WERI-Rb-1 (cell line): ENCODE measurements around the gene EPHA3.

ENCODE experiments used
- DNase-seq: peaks from one replicate; pipeline ENCODE4 v3.0.0-alpha.2; 2020
- H3K27ac ChIP-seq: fragments of 250-450 bp; sonication (Bioruptor Pico); 2 replicates; pipeline ENCODE4 v1.5.1; 2020; ENCODE audit warnings: mild to moderate bottlenecking, moderate library complexity
- H3K27me3 ChIP-seq: fragments of 250-450 bp; sonication (Bioruptor Pico); 2 replicates; pipeline ENCODE4 v1.5.1; 2021; ENCODE audit warnings: mild to moderate bottlenecking, low read depth, moderate library complexity; ENCODE audit not compliant: insufficient read depth, severe bottlenecking
- H3K36me3 ChIP-seq: fragments of 250-450 bp; sonication (Bioruptor Pico); 2 replicates; pipeline ENCODE4 v1.5.1; 2020; ENCODE audit warnings: mild to moderate bottlenecking, moderate library complexity
- H3K4me3 ChIP-seq: 2 replicates; pipeline ENCODE4 v1.5.1; 2011; ENCODE audit warnings: low read depth, mild to moderate bottlenecking, control low read depth, low read length
- H3K9me3 ChIP-seq: fragments of 250-450 bp; sonication (Bioruptor Pico); 2 replicates; pipeline ENCODE4 v1.5.1; 2021; ENCODE audit warnings: mild to moderate bottlenecking, moderate library complexity; ENCODE audit not compliant: severe bottlenecking
- TF ChIP-seq, protein P1 (sequence below): IDR thresholded peaks from 2 replicates; pipeline ENCODE4 v1.5.1; 2011; ENCODE audit warnings: low read depth, mild to moderate bottlenecking, control low read depth, inconsistent platforms, low read length

Gene EPHA3

DNA sequence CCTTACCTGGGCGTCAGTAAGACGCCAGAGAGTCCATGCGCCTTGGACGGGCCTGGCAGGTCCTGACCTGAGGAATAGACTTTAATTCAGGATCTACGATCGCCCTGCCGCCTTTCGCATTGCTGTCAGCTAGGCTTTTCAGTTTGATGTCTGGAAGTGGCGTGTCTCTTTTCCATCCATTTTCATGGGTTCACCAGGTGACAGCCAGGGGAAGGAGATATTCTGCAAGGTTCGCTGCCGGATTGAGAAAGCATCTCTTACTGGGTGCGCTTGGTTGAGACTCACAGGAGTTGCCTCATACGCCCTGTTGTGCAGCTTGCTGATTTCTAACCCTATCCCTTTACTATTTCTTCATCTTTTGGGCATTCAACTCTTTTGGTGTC, 7.4 kb downstream of the EPHA3 start:
- H3K36me3 ChIP-seq, result no peaks in the 10 kb centered on the region
- no peak for DNase-seq
- H3K9me3 ChIP-seq, result no peaks in the 10 kb centered on the region
- H3K27ac ChIP-seq, result no peak overlapping the region
- no peaks in the 10 kb centered on the region for H3K27me3 ChIP-seq
- TF ChIP-seq, protein P1, sequence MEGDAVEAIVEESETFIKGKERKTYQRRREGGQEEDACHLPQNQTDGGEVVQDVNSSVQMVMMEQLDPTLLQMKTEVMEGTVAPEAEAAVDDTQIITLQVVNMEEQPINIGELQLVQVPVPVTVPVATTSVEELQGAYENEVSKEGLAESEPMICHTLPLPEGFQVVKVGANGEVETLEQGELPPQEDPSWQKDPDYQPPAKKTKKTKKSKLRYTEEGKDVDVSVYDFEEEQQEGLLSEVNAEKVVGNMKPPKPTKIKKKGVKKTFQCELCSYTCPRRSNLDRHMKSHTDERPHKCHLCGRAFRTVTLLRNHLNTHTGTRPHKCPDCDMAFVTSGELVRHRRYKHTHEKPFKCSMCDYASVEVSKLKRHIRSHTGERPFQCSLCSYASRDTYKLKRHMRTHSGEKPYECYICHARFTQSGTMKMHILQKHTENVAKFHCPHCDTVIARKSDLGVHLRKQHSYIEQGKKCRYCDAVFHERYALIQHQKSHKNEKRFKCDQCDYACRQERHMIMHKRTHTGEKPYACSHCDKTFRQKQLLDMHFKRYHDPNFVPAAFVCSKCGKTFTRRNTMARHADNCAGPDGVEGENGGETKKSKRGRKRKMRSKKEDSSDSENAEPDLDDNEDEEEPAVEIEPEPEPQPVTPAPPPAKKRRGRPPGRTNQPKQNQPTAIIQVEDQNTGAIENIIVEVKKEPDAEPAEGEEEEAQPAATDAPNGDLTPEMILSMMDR, result no peak
- H3K4me3 ChIP-seq, result peak overlapping the region; percentile 59

DNA sequence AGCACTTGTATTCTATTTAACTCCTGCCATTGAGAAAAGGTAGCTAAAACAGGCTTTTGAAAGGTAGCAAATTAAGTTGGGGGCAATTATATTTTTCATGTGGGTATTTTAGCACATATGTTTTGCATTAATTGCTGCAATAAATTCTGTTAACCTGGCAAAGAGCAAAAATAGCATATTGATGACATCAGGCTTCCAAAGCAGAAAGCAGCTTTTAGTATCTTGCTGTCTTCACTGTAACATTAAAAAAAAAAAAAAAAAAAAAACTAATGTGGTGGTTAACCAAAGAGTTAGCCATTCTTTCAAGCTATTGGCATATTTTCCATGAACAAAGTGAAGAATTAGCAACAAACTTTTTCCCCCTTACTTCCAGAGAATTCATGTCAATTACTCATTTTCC, 9.1 kb downstream of the EPHA3 start:
- Histone ChIP-seq H3K9me3 (no peaks in the 10 kb centered on the region), H3K36me3 (no peaks in the 10 kb centered on the region), H3K27ac (no peak overlapping the region), H3K4me3 (no peak overlapping the region), H3K27me3 (no peaks in the 10 kb centered on the region)
- no peak for DNase-seq
- TF ChIP-seq, protein P1, result no peak

DNA sequence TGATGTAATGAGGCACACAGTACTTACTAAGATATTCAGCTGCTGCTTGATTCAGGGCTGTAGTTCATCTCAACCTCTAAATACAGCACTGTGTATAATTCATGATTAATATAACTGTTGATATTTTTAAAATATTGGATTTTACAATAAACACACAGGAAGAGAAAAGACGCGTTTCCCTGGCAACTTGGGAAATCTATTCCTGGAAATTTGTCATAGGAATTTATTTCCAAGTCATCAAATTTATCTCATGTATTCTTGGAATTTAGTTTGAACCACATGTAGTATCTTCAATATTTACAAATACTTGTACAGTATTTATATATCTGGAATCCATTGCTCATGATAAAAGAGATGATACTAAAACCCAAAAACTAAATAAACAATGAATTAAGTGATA, 30.6 kb downstream of the EPHA3 start:
- TF ChIP-seq, protein P1, result no peak
- no peaks in the 10 kb centered on the region for H3K36me3 ChIP-seq
- no peak for DNase-seq

DNA sequence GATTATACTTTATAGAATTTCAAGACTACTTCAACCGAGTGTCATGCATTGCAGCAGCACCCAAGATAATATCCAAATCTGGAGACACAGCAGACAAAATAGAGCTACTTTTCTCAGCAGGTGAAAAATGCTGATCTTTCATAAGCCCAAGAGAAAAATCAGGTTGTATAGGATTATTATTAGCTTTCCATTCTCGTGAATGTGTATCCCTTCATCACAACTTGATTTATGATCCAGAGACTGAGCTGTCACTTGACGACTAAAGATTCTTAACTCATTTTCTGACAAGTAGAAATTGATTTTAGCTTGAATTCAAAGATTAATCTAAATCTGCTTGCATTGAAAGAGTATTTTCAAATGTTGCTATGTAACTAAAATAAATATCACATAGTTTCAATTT, 32.4 kb downstream of the EPHA3 start:
- Histone ChIP-seq H3K36me3 (no peaks in the 10 kb centered on the region), H3K27me3 (no peaks in the 10 kb centered on the region), H3K27ac (no peak overlapping the region), H3K9me3 (no peaks in the 10 kb centered on the region), H3K4me3 (no peak overlapping the region)
- no peak for DNase-seq
- TF ChIP-seq, protein P1, result no peak

More for the DNA sequence above, 30.6 kb downstream of the EPHA3 start:
- no peak overlapping the region for H3K27ac ChIP-seq
- no peaks in the 10 kb centered on the region for H3K27me3 ChIP-seq
- H3K4me3 ChIP-seq, result no peak overlapping the region
- H3K9me3 ChIP-seq, result no peaks in the 10 kb centered on the region

DNA sequence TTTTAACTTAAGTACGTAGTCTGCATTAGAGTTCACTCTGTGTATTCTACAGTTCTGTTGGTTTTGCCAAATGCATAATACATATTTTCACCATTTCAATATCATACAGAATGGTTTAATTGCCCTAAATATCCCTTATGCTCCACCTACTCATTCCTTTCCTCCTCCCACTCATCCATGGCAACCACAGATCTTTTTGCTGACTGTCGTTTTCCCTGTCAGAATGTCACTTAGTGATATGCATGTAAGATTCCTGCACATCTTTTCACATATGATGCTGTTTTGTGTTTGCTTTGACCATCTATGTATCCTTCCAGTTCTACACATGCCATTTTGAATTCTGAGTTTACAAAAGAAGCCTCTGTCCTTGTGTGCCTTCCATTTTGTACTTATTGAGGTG, 36.7 kb downstream of the EPHA3 start:
- TF ChIP-seq, protein P1, result no peak
- Histone ChIP-seq H3K36me3 (no peaks in the 10 kb centered on the region), H3K9me3 (no peaks in the 10 kb centered on the region), H3K27me3 (no peaks in the 10 kb centered on the region), H3K4me3 (no peak overlapping the region), H3K27ac (no peak overlapping the region)
- DNase-seq, result no peak

DNA sequence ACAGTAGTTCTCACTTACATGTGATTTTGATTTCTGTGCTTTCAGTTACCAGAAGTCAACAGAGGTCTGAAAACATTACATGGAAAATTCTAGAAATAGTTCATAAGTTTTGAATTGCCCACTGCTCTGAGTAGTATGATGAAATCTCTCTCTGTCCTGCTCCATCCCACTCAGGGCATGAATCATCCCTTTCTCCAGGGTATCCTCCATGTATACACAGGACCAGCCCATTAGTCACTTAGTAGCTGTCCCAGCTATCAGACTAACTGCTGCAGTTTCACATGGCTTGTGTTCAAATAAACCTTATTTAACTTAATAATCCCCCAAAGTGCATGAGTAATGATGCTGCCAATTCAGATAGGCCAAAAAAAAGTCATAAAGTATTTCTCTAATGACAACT, 38.6 kb downstream of the EPHA3 start:
- no peaks in the 10 kb centered on the region for H3K9me3 ChIP-seq
- DNase-seq, result no peak
- TF ChIP-seq, protein P1, result no peak
- H3K27ac ChIP-seq, result no peak overlapping the region
- no peak overlapping the region for H3K4me3 ChIP-seq
- no peaks in the 10 kb centered on the region for H3K36me3 ChIP-seq
- no peaks in the 10 kb centered on the region for H3K27me3 ChIP-seq
